Coronary artery (tissue), 2 donors: ENCODE measurements around the gene CNTN2.

Experiments used
- DNase-seq: peaks from one replicate; pipeline ENCODE4 v3.0.0-alpha.2; 2017; ENCODE audit warnings: low spot score
- H3K27ac ChIP-seq, 2 donors: fragments of 200-600 bp; sonication (generic); one replicate each; pipeline ENCODE4 v1.5.1; 2016 to 2019
- H3K4me3 ChIP-seq: fragments of 200-600 bp; sonication (generic); 2 replicates; pipeline ENCODE4 v1.5.1; 2016; ENCODE audit warnings: mild to moderate bottlenecking, moderate library complexity
- CTCF ChIP-seq: fragments of 200-600 bp; sonication (generic); IDR thresholded peaks from one replicate; pipeline ENCODE4 v1.5.1; 2019; ENCODE audit warnings: antibody characterized with exemption

CNTN2 gene

GRCh38 chr1:205058853-205059252, 15.8 kb downstream of the CNTN2 start:
- H3K27ac ChIP-seq = no peak overlapping the region
- TF ChIP-seq CTCF = no peak
- DNase-seq = no peak
- no peak overlapping the region for H3K4me3 ChIP-seq

DNA sequence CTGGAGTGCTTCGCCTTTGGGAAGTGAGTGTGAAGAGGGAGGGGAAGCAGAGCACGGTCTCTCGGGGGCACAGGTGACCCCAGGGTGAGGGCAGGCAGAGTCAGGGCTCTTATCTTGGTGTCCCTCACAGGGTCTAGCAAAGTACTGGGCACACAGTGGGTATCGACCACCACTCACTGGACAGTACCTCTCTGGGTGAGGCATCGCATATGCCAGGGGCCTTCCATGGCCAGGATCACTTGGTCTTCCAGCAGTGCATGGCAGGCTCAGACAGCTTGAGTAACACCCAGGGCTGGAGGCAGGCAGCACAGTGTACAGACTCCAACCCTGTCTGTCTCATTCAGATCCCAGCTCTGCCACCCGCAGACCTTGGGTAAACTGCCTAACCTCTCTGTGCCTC, 16.6 kb downstream of the CNTN2 start:
- DNase-seq = no peak
- no peak overlapping the region for H3K4me3 ChIP-seq
- TF ChIP-seq CTCF = no peak
- H3K27ac ChIP-seq = no peak overlapping the region

- H3K4me3 ChIP-seq = no peak overlapping the region
- TF ChIP-seq CTCF = no peak
- H3K27ac ChIP-seq = no peak overlapping the region
- no peak for DNase-seq
Observed at GRCh38 chr1:205060746-205061145, 17.7 kb downstream of the CNTN2 start.

GRCh38 chr1:205061227-205061626, 18.2 kb downstream of the CNTN2 start:
- Histone ChIP-seq H3K27ac (no peak overlapping the region), H3K4me3 (no peak overlapping the region)
- TF ChIP-seq CTCF = no peak
- no peak for DNase-seq

DNA sequence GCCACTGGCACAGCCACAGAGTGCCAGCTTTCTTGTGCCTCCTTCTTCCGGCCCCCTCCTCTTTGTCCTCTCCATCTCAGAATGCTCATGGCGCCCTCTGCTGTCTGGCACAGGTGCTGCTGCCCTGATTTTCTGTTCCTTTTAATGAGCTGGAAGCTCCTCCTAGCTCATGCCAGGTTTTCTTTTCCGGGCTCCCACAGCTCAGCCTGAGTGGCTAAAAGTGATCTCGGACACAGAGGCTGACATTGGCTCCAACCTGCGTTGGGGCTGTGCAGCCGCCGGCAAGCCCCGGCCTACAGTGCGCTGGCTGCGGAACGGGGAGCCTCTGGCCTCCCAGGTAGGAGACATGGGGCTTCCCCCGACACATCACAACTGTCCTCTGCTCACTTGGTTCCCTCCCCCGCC, 18.7 kb downstream of the CNTN2 start:
- DNase-seq = no peak
- TF ChIP-seq CTCF = peak; percentile 70
- H3K27ac ChIP-seq = no peak overlapping the region
- no peak overlapping the region for H3K4me3 ChIP-seq

GRCh38 chr1:205062319-205062718, 19.3 kb downstream of the CNTN2 start:
- no peak for TF ChIP-seq CTCF
- DNase-seq = no peak
- no peak overlapping the region for H3K27ac ChIP-seq
- no peak overlapping the region for H3K4me3 ChIP-seq

DNA sequence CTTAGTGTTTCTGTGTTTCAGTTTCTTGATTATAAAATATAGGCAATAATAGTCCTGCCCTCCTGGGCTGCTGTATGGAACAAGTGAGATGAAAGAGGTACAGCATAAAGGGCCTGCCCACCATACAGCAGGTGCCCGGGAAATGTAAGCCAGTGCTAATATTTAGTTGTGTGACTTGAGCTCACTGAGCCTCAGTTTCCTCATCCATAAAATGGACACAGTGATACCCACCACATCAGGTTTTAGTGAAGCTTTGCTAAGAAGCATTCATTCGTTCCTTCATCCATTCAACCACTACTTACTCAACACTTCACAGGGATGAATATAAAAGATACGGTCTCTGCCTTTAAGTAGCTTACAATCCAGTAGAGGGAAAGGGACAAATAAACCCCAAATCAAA, 19.9 kb downstream of the CNTN2 start:
- no peak overlapping the region for H3K27ac ChIP-seq
- no peak for TF ChIP-seq CTCF
- H3K4me3 ChIP-seq = no peak overlapping the region
- DNase-seq = no peak
